GM10248 (cell line): Measurements from ENCODE around the gene BCAN.

Source experiments
- CTCF ChIA-PET: fragments of 300-600 bp; sonication (Branson Sonifier 250); formaldehyde crosslinking; extraction: SDS; loops from one replicate; lab custom pipeline; 2021; ENCODE audit warnings: antibody characterized with exemption; lab: Yijun Ruan, JAX
- POLR2A ChIA-PET: fragments of 350-650 bp; sonication (Branson Sonifier 250); formaldehyde crosslinking; extraction: SDS; loops from one replicate; lab custom pipeline; 2020; ENCODE audit warnings: antibody characterized with exemption; lab: Yijun Ruan, JAX
- DNase-seq: peaks from one replicate; pipeline ENCODE4 v3.0.0; 2012; ENCODE audit errors: extremely low spot score
- CTCF ChIP-seq: IDR thresholded peaks from 2 replicates; pipeline ENCODE4 v1.5.1; 2012; ENCODE audit warnings: mild to moderate bottlenecking, low read depth; ENCODE audit errors: extremely low read depth, missing control alignments, control extremely low read depth

The BCAN gene

GRCh38 chr1:156662005-156662799 lies 20.3 kb downstream of the BCAN start:
- no peak for DNase-seq
- ChIA-PET CTCF (interaction anchor here (1.0 to 14.2 kb wide), 13 partner anchors 12 to 266 kb away, joined by 3 to 431 read pairs (median 9); partner anchors contain the start of genes CRABP2, HAPLN2, ISG20L2 and METTL25B), POLR2A (no interaction called here)
- no peak for TF ChIP-seq CTCF

GRCh38 chr1:156662800-156663055 lies 20.8 kb downstream of the BCAN start:
- POLR2A ChIA-PET = interaction anchor here (0.6 kb wide), 1 partner anchor 43 kb away, joined by 7 read pairs; no protein-coding TSS in a partner anchor
- CTCF ChIA-PET = interaction anchor here (4.0 to 14.2 kb wide), 3 partner anchors 13 to 64 kb away, joined by 52 to 431 read pairs (median 103); partner anchors contain the start of genes ISG20L2, METTL25B and NES
- TF ChIP-seq CTCF = no peak
- no peak for DNase-seq

GRCh38 chr1:156663178-156663577 lies 21.3 kb downstream of the BCAN start:
- ChIA-PET POLR2A (interaction anchor here (0.6 kb wide), 1 partner anchor 43 kb away, joined by 7 read pairs; no protein-coding TSS in a partner anchor), CTCF (interaction anchor here (2.6 to 14.2 kb wide), 3 partner anchors 17 to 63 kb away, joined by 7 to 431 read pairs (median 18); partner anchors contain the start of gene NES)
- DNase-seq = no peak
- TF ChIP-seq CTCF = no peak

GRCh38 chr1:156664046-156664766 lies 22.3 kb downstream of the BCAN start:
- TF ChIP-seq CTCF = no peak
- DNase-seq = no peak
- ChIA-PET CTCF (interaction anchor here (1.4 to 14.2 kb wide), 7 partner anchors 16 to 279 kb away, joined by 3 to 431 read pairs (median 8); partner anchors contain the start of genes CRABP2, NES and NTRK1), POLR2A (no interaction called here)

- ChIA-PET CTCF (interaction anchor here (1.2 to 14.2 kb wide), 9 partner anchors 15 to 279 kb away, joined by 3 to 431 read pairs (median 7); partner anchors contain the start of genes CRABP2, NES and NTRK1), POLR2A (no interaction called here)
- TF ChIP-seq CTCF = no peak
- DNase-seq = peak; percentile 73
Observed at GRCh38 chr1:156664767-156665411, 23.0 kb downstream of the BCAN start.

GRCh38 chr1:156665539-156665938 lies 23.6 kb downstream of the BCAN start:
- ChIA-PET POLR2A (no interaction called here), CTCF (interaction anchor here (1.2 to 14.2 kb wide), 9 partner anchors 14 to 280 kb away, joined by 3 to 431 read pairs (median 7); partner anchors contain the start of genes CRABP2, NES and NTRK1)
- DNase-seq = no peak
- TF ChIP-seq CTCF = no peak
